ENCODE results near the gene PRODH2. TPM values are rescaled to one million over a fixed set of nuclear protein-coding genes. Genes with fewer than 3 reads are reported as not detected.

Gene PRODH2
- total and polyA plus RNA-seq, 2 of the 13 experiments (the other 11 are each of a cell fraction or from before 2014, with no cell fraction given): 86.7 to 118 TPM

- TF ChIP-seq, protein P1, sequence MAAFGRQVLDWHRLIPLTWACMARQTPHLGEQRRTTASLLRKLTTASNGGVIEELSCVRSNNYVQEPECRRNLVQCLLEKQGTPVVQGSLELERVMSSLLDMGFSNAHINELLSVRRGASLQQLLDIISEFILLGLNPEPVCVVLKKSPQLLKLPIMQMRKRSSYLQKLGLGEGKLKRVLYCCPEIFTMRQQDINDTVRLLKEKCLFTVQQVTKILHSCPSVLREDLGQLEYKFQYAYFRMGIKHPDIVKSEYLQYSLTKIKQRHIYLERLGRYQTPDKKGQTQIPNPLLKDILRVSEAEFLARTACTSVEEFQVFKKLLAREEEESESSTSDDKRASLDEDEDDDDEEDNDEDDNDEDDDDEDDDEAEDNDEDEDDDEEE (CRISPR knock-in tag; IDR thresholded peaks at IDR 0.05): no peak
- TF ChIP-seq NR3C1 (CRISPR knock-in tag; IDR thresholded peaks at IDR 0.05) (no peak), RERE (CRISPR knock-in tag; IDR thresholded peaks at IDR 0.05; ENCODE audit: low read depth) (no peak), RAD51 (IDR thresholded peaks at IDR 0.05; ENCODE audit: borderline replicate concordance) (no peak), SAP130 (CRISPR knock-in tag; IDR thresholded peaks at IDR 0.05; ENCODE audit: low read depth) (peak; percentile 71), ARID2 (CRISPR knock-in tag; IDR thresholded peaks at IDR 0.05; ENCODE audit: borderline replicate concordance) (no peak), ZNF644 (CRISPR knock-in tag; IDR thresholded peaks at IDR 0.05; ENCODE audit: low read depth) (no peak), CBFB (CRISPR knock-in tag; IDR thresholded peaks at IDR 0.05) (no peak), REST (IDR thresholded peaks at IDR 0.05; ENCODE audit: borderline replicate concordance in 1 of 2, low read depth in 1 of 2, low read length in 2 of 2) (no peak), FOXP1 (IDR thresholded peaks at IDR 0.05) (no peak), FOXP1 (CRISPR knock-in tag; IDR thresholded peaks at IDR 0.05) (no peak), ZNF292 (CRISPR knock-in tag; IDR thresholded peaks at IDR 0.05; ENCODE audit: borderline replicate concordance, low read depth) (no peak), SALL1 (CRISPR knock-in tag; IDR thresholded peaks at IDR 0.05) (no peak), ZNF674 (CRISPR knock-in tag; IDR thresholded peaks at IDR 0.05; ENCODE audit: low read depth) (no peak), ZNF709 (CRISPR knock-in tag; IDR thresholded peaks at IDR 0.05) (no peak), POLR2AphosphoS2 (IDR thresholded peaks at IDR 0.05; ENCODE audit: low read depth, low read length) (no peak), SMARCE1 (IDR thresholded peaks at IDR 0.05; ENCODE audit: borderline replicate concordance) (no peak), CENPX (CRISPR knock-in tag; IDR thresholded peaks at IDR 0.05) (no peak)
- TF ChIP-seq, protein P2, sequence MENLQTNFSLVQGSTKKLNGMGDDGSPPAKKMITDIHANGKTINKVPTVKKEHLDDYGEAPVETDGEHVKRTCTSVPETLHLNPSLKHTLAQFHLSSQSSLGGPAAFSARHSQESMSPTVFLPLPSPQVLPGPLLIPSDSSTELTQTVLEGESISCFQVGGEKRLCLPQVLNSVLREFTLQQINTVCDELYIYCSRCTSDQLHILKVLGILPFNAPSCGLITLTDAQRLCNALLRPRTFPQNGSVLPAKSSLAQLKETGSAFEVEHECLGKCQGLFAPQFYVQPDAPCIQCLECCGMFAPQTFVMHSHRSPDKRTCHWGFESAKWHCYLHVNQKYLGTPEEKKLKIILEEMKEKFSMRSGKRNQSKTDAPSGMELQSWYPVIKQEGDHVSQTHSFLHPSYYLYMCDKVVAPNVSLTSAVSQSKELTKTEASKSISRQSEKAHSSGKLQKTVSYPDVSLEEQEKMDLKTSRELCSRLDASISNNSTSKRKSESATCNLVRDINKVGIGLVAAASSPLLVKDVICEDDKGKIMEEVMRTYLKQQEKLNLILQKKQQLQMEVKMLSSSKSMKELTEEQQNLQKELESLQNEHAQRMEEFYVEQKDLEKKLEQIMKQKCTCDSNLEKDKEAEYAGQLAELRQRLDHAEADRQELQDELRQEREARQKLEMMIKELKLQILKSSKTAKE (CRISPR knock-in tag; IDR thresholded peaks at IDR 0.05; ENCODE audit: borderline replicate concordance): no peak
Observed at GRCh38 chr19:35775298-35776101, 37.1 kb downstream of the PRODH2 start, which contains the start of gene ARHGAP33 (continued).
